Activated CD4-positive, alpha-beta T cell treated with anti-CD3 and anti-CD28 coated beads for 36 hours (primary cell): ENCODE measurements around the gene POLE2. TPM values are rescaled to one million over a fixed set of nuclear protein-coding genes. Genes with fewer than 3 reads are reported as not detected.
A peak's percentile ranks its signal among the peaks of the same experiment; 100 is the strongest.
"Not testable (repeated sequence)": the region's sequence is repeated elsewhere in the genome, so short reads cannot be mapped to it uniquely, and the experiment has no call there.

Experiments used
- ATAC-seq: fragments of 200-7000 bp; cut with Tn5 transposase; one replicate; pipeline ENCODE4 v1.10.0; 2021; ENCODE audit warnings: mild to moderate bottlenecking, moderate library complexity
- CTCF ChIA-PET: fragments of 350-600 bp; sonication (Branson Sonifier 250); formaldehyde crosslinking; loops from one replicate; lab custom pipeline; 2021; ENCODE audit warnings: antibody characterized with exemption; lab: Charles Lee
- POLR2A ChIA-PET: fragments of 350-600 bp; sonication (Branson Sonifier 250); formaldehyde crosslinking; loops from one replicate; lab custom pipeline; 2021; ENCODE audit warnings: antibody characterized with exemption, inconsistent platforms; lab: Charles Lee
- DNase-seq: peaks from one replicate; pipeline ENCODE4 v3.0.0-alpha.2; 2020
- H3K27ac Mint-ChIP-seq: one replicate; pipeline ENCODE4 v1.8.0; 2021; ENCODE audit warnings: mixed read lengths
- H3K27me3 Mint-ChIP-seq: one replicate; pipeline ENCODE4 v1.8.0; 2021; ENCODE audit warnings: mixed read lengths
- H3K36me3 Mint-ChIP-seq: one replicate; pipeline ENCODE4 v1.8.0; 2021; ENCODE audit warnings: low read depth, mixed read lengths
- H3K4me1 Mint-ChIP-seq: one replicate; pipeline ENCODE4 v1.8.0; 2021; ENCODE audit warnings: mixed read lengths
- H3K4me3 Mint-ChIP-seq: one replicate; pipeline ENCODE4 v1.8.0; 2021; ENCODE audit warnings: mild to moderate bottlenecking, moderate library complexity, mixed read lengths
- H3K9me3 Mint-ChIP-seq: one replicate; pipeline ENCODE4 v1.8.0; 2021; ENCODE audit warnings: low read depth, mixed read lengths
- intact Hi-C, 2 experiments: fragments of 100-400 bp; cut with DNase I in 1 of 2; cut with micrococcal nuclease in 1 of 2; formaldehyde crosslinking; loops; one replicate each; pipeline versions ENCODE4 v1.14.2 to v1.15.1; 2022 to 2024; cut with DNase I, micrococcal nuclease
- total RNA-seq, 2 experiments: library from RNA; stranded (reverse); gene quantifications; one replicate each; pipeline ENCODE4 v1.2.3, GENCODE V29; 2021

POLE2 gene
- total RNA-seq, 2 experiments from 2014 or later, result 43.0 to 46.5 TPM

- intact Hi-C loops, result loop anchor here (1.0 to 5.0 kb wide), 13 partner anchors 15 to 1211 kb away; partner anchors contain the start of genes ARF6 (in 2 of the 2), LRR1 (in 2 of the 2), RPS29 (in 2 of the 2) and DMAC2L (in 1 of the 2)
- peak overlapping the region; percentile 93 for H3K4me3 Mint-ChIP-seq
- H3K27ac Mint-ChIP-seq, result peak overlapping the region; percentile 97
- POLR2A ChIA-PET, result interaction anchor here (0.7 to 3.4 kb wide), 11 partner anchors 14 to 308 kb away, joined by 3 to 68 read pairs (median 5); partner anchors contain the start of genes DNAAF2, KLHDC2, LRR1 and POLE2
- DNase-seq (no peak), ATAC-seq (no peak)
- no peaks in the 10 kb centered on the region for H3K9me3 Mint-ChIP-seq
- CTCF ChIA-PET, result interaction anchor here (0.7 to 6.2 kb wide), 11 partner anchors 12 to 1211 kb away, joined by 3 to 78 read pairs (median 9); partner anchors contain the start of genes DNAAF2, KLHDC2, LRR1 and NEMF
- H3K4me1 Mint-ChIP-seq, result peaks cover 46% of the 10 kb centered on the region
- H3K36me3 Mint-ChIP-seq, result peaks cover 56% of the 10 kb centered on the region
- no peaks in the 10 kb centered on the region for H3K27me3 Mint-ChIP-seq
These were observed 68.3 kb downstream of the POLE2 start for GRCh38 chr14:49619730-49620129.

- intact Hi-C loops, H3K27me3 Mint-ChIP-seq, ATAC-seq, H3K9me3 Mint-ChIP-seq, DNase-seq: not testable (repeated sequence)
- ChIA-PET CTCF (interaction anchor here (1.6 to 6.2 kb wide), 4 partner anchors 12 to 149 kb away, joined by 5 to 78 read pairs (median 16); partner anchors contain the start of genes DNAAF2, KLHDC2 and RPS29), POLR2A (interaction anchor here (1.3 to 3.4 kb wide), 4 partner anchors 14 to 69 kb away, joined by 10 to 68 read pairs (median 20); partner anchors contain the start of genes DNAAF2, LRR1, POLE2 and RPS29)
- Mint-ChIP-seq H3K27ac (peak overlapping the region; percentile 97), H3K36me3 (peaks cover 54% of the 10 kb centered on the region), H3K4me3 (peak overlapping the region; percentile 93), H3K4me1 (peaks cover 44% of the 10 kb centered on the region)
These were observed 68.7 kb downstream of the POLE2 start for GRCh38 chr14:49619273-49619672.

GRCh38 chr14:49617852-49618519 lies 70.0 kb downstream of the POLE2 start:
- Mint-ChIP-seq H3K4me3 (peak overlapping the region; percentile 93), H3K4me1 (peaks cover 32% of the 10 kb centered on the region), H3K36me3 (peaks cover 52% of the 10 kb centered on the region), H3K27me3 (no peaks in the 10 kb centered on the region), H3K27ac (peak overlapping the region; percentile 73), H3K9me3 (no peaks in the 10 kb centered on the region)
- ChIA-PET POLR2A (interaction anchor here (0.6 kb wide), 1 partner anchor 30 kb away, joined by 4 read pairs; no protein-coding TSS in a partner anchor), CTCF (no interaction called here)
- ATAC-seq (no peak), DNase-seq (no peak)
- intact Hi-C loops, result no loop called here

- peaks cover 37% of the 10 kb centered on the region for H3K36me3 Mint-ChIP-seq
- no peak for DNase-seq
- POLR2A ChIA-PET, result no interaction called here
- no peak overlapping the region for H3K27ac Mint-ChIP-seq
- no peak overlapping the region for H3K4me3 Mint-ChIP-seq
- CTCF ChIA-PET, result interaction anchor here (1.1 kb wide), 1 partner anchor 17 kb away, joined by 3 read pairs; the partner anchor contains the start of gene LRR1
- ATAC-seq, result no peak
- no peaks in the 10 kb centered on the region for H3K9me3 Mint-ChIP-seq
- no peaks in the 10 kb centered on the region for H3K27me3 Mint-ChIP-seq
- intact Hi-C loops, result no loop called here
- peaks cover 28% of the 10 kb centered on the region for H3K4me1 Mint-ChIP-seq
These were observed 72.2 kb downstream of the POLE2 start for GRCh38 chr14:49615776-49616175.

GRCh38 chr14:49614196-49614595 lies 73.8 kb downstream of the POLE2 start:
- Mint-ChIP-seq H3K27ac (no peak overlapping the region), H3K4me1 (peaks cover 25% of the 10 kb centered on the region), H3K4me3 (no peak overlapping the region), H3K36me3 (peaks cover 32% of the 10 kb centered on the region), H3K27me3 (no peaks in the 10 kb centered on the region), H3K9me3 (no peaks in the 10 kb centered on the region)
- no peak for ATAC-seq
- CTCF ChIA-PET, result no interaction called here
- POLR2A ChIA-PET, result no interaction called here
- no peak for DNase-seq
- intact Hi-C loops, result no loop called here

GRCh38 chr14:49612671-49613070 lies 75.3 kb downstream of the POLE2 start:
- Mint-ChIP-seq H3K4me3 (no peak overlapping the region), H3K9me3 (no peaks in the 10 kb centered on the region), H3K36me3 (peaks cover 26% of the 10 kb centered on the region), H3K27ac (no peak overlapping the region), H3K4me1 (peaks cover 12% of the 10 kb centered on the region), H3K27me3 (no peaks in the 10 kb centered on the region)
- no peak for DNase-seq
- no peak for ATAC-seq
- CTCF ChIA-PET, result interaction anchor here (1.1 kb wide), 1 partner anchor 26 kb away, joined by 3 read pairs; no protein-coding TSS in a partner anchor
- POLR2A ChIA-PET, result no interaction called here
- intact Hi-C loops, result no loop called here

- Mint-ChIP-seq H3K4me1 (peaks cover 9% of the 10 kb centered on the region), H3K9me3 (no peaks in the 10 kb centered on the region), H3K36me3 (peaks cover 27% of the 10 kb centered on the region), H3K27ac (no peak overlapping the region), H3K27me3 (no peaks in the 10 kb centered on the region), H3K4me3 (no peak overlapping the region)
- intact Hi-C loops, result no loop called here
- ATAC-seq, result no peak
- no peak for DNase-seq
- POLR2A ChIA-PET, result no interaction called here
- CTCF ChIA-PET, result interaction anchor here (1.1 kb wide), 1 partner anchor 25 kb away, joined by 3 read pairs; no protein-coding TSS in a partner anchor
These were observed 75.8 kb downstream of the POLE2 start for GRCh38 chr14:49612251-49612650.

GRCh38 chr14:49607583-49607982 lies 80.4 kb downstream of the POLE2 start:
- Mint-ChIP-seq H3K27ac (no peak overlapping the region), H3K9me3 (no peaks in the 10 kb centered on the region), H3K4me3 (no peak overlapping the region), H3K27me3 (no peaks in the 10 kb centered on the region), H3K36me3 (peaks cover 31% of the 10 kb centered on the region), H3K4me1 (peaks cover 6% of the 10 kb centered on the region)
- DNase-seq, result no peak
- no peak for ATAC-seq
- CTCF ChIA-PET, result interaction anchor here (0.7 to 1.4 kb wide), 2 partner anchors 12 to 21 kb away, joined by 4 to 5 read pairs; partner anchors contain the start of genes MGAT2 and RPL36AL
- intact Hi-C loops, result no loop called here
- POLR2A ChIA-PET, result interaction anchor here (0.7 kb wide), 1 partner anchor 13 kb away, joined by 3 read pairs; the partner anchor contains the start of gene MGAT2

- ATAC-seq (peak; percentile 76), DNase-seq (peak; percentile 90)
- Mint-ChIP-seq H3K4me1 (peaks cover 19% of the 10 kb centered on the region), H3K27ac (peak within 1 kb of the TSS; percentile 99), H3K27me3 (no peaks in the 10 kb centered on the region), H3K36me3 (peaks cover 20% of the 10 kb centered on the region), H3K9me3 (no peaks in the 10 kb centered on the region), H3K4me3 (peak within 1 kb of the TSS; percentile 99)
- intact Hi-C loops, result loop anchor here (1.0 kb wide), 4 partner anchors 12 to 170 kb away; partner anchors contain the start of genes MGAT2 (in 2 of the 2), RPL36AL (in 2 of the 2), RPS29 (in 2 of the 2) and KLHDC2 (in 1 of the 2)
- CTCF ChIA-PET, result interaction anchor here (0.6 to 2.5 kb wide), 10 partner anchors 9 to 263 kb away, joined by 3 to 35 read pairs (median 4); partner anchors contain the start of genes DNAAF2, MGAT2, RPL36AL and RPS29
- POLR2A ChIA-PET, result interaction anchor here (0.6 to 2.3 kb wide), 5 partner anchors 12 to 170 kb away, joined by 3 to 22 read pairs (median 8); partner anchors contain the start of genes DNAAF2, MGAT2, RPL36AL and RPS29
These were observed 89.3 kb downstream of the POLE2 start, which contains the start of gene LRR1 for GRCh38 chr14:49598485-49599300. LRR1 (plus strand) TSS chr14:49598940; CDS start chr14:49599021, 81 bp downstream.

GRCh38 chr14:49598189-49598484 lies 89.9 kb downstream of the POLE2 start:
- intact Hi-C loops, result loop anchor here (1.0 kb wide), 4 partner anchors 12 to 170 kb away; partner anchors contain the start of genes MGAT2 (in 2 of the 2), RPL36AL (in 2 of the 2), RPS29 (in 2 of the 2) and KLHDC2 (in 1 of the 2)
- ChIA-PET CTCF (interaction anchor here (1.4 to 2.5 kb wide), 5 partner anchors 11 to 137 kb away, joined by 3 to 35 read pairs (median 10); partner anchors contain the start of genes DNAAF2, MGAT2, RPL36AL and RPS29), POLR2A (interaction anchor here (1.8 to 2.3 kb wide), 2 partner anchors 12 to 23 kb away, joined by 17 to 22 read pairs; partner anchors contain the start of genes MGAT2, RPL36AL and RPS29)
- ATAC-seq, result peak; percentile 9
- Mint-ChIP-seq H3K27ac (peak overlapping the region; percentile 99), H3K4me1 (peaks cover 19% of the 10 kb centered on the region), H3K36me3 (peaks cover 20% of the 10 kb centered on the region), H3K27me3 (no peaks in the 10 kb centered on the region), H3K9me3 (no peaks in the 10 kb centered on the region), H3K4me3 (peak overlapping the region; percentile 99)
- DNase-seq, result no peak
